Erythroblast (primary cell): ENCODE results near the gene STK11.
A peak's percentile ranks its signal among the peaks of the same experiment; 100 is the strongest.

Source experiments
- DNase-seq, 2 experiments: peaks; one replicate each; lab custom pipeline; 2025; lab: John Stamatoyannopoulos, UW
- GATA1 ChIP-seq: IDR thresholded peaks from 2 replicates; pipeline ENCODE4 v1.6.1; 2011; ENCODE audit warnings: low read depth, mild to moderate bottlenecking, control low read depth, low read length, moderate library complexity
- POLR2A ChIP-seq: IDR thresholded peaks from 2 replicates; pipeline ENCODE4 v1.6.1; 2011; ENCODE audit warnings: mild to moderate bottlenecking, low read length

Gene STK11

GRCh38 chr19:1248139-1248785 lies 42.7 kb downstream of the STK11 start, which contains the start of gene MIDN:
Gene MIDN, plus strand, starts transcription at chr19:1248583. Its CDS starts 1,714 bp downstream, at chr19:1250297.
- TF ChIP-seq GATA1 (no peak), POLR2A (peak; percentile 28)
- peak; percentile 88 to 90 for DNase-seq

- peak; percentile 88 to 93 for DNase-seq
- TF ChIP-seq GATA1, result no peak
- no peak for TF ChIP-seq POLR2A
Observed at GRCh38 chr19:1248786-1249297, 43.3 kb downstream of the STK11 start.

- peak; percentile 96 to 99 for DNase-seq
- TF ChIP-seq POLR2A, result peak; percentile 83
- TF ChIP-seq GATA1, result no peak
Observed at GRCh38 chr19:1249298-1249989, 43.9 kb downstream of the STK11 start.

- DNase-seq, result no peak
- TF ChIP-seq POLR2A (peak; percentile 26), GATA1 (no peak)
Observed at GRCh38 chr19:1249990-1250436, 44.4 kb downstream of the STK11 start.

GRCh38 chr19:1250437-1251260 lies 45.1 kb downstream of the STK11 start:
- peak; percentile 71 to 74 for DNase-seq

GRCh38 chr19:1251330-1252220 lies 46.0 kb downstream of the STK11 start:
- DNase-seq, result peak; percentile 75 to 81
- TF ChIP-seq POLR2A (peak; percentile 13), GATA1 (no peak)

More at GRCh38 chr19:1250437-1251260, 45.1 kb downstream of the STK11 start:
- TF ChIP-seq GATA1, result no peak
- TF ChIP-seq POLR2A, result no peak

GRCh38 chr19:1252221-1252820 lies 46.7 kb downstream of the STK11 start:
- peak; percentile 67 to 80 for DNase-seq
- TF ChIP-seq GATA1 (no peak), POLR2A (peak; percentile 10)

- TF ChIP-seq POLR2A, result no peak
- TF ChIP-seq GATA1, result no peak
- peak; percentile 84 to 91 for DNase-seq
Observed at GRCh38 chr19:1252821-1253513, 47.4 kb downstream of the STK11 start.

- peak; percentile 84 to 89 for DNase-seq
- TF ChIP-seq GATA1 (no peak), POLR2A (no peak)
Observed at GRCh38 chr19:1253514-1254080, 48.0 kb downstream of the STK11 start.

- no peak for DNase-seq
- TF ChIP-seq GATA1, result no peak
- TF ChIP-seq POLR2A, result no peak
Observed at GRCh38 chr19:1254081-1254527, 48.5 kb downstream of the STK11 start.

GRCh38 chr19:1254530-1255185 lies 49.1 kb downstream of the STK11 start:
- no peak for DNase-seq
- no peak for TF ChIP-seq GATA1
